Common myeloid progenitor, CD34-positive (primary cell): ENCODE data around the gene IDH3B. TPM values are rescaled to one million over a fixed set of nuclear protein-coding genes. Genes with fewer than 3 reads are reported as not detected.

Experiments
- CTCF ChIA-PET: fragments of 350-600 bp; sonication (Branson Sonifier 250); formaldehyde crosslinking; loops from one replicate; lab custom pipeline; 2021; ENCODE audit warnings: antibody characterized with exemption; lab: Charles Lee
- POLR2A ChIA-PET: fragments of 350-600 bp; sonication (Branson Sonifier 250); formaldehyde crosslinking; loops from one replicate; lab custom pipeline; 2021; ENCODE audit warnings: antibody characterized with exemption; lab: Charles Lee
- DNase-seq, 3 donors: peaks; one replicate each; pipeline versions ENCODE4 v3.0.0 to v3.0.0-alpha.2; 2013
- H3K27ac ChIP-seq, 2 experiments: 1 replicate in 1 of 2; 2 replicates in 1 of 2; pipeline ENCODE4 v1.7.0; 2013; ENCODE audit warnings: inconsistent platforms in 2 of 2, low read length in 2 of 2, mild to moderate bottlenecking in 2 of 2, low read depth in 1 of 2, moderate library complexity in 1 of 2; ENCODE audit not compliant: severe bottlenecking in 2 of 2, insufficient read depth in 1 of 2, poor library complexity in 1 of 2
- H3K27me3 ChIP-seq, 5 experiments: replicated peaks in 2 of 5; 1 replicate in 3 of 5; 2 replicates in 2 of 5; pipeline versions ENCODE4 v1.6.1 to v1.7.0; 2013; ENCODE audit warnings: low read length in 4 of 5, mild to moderate bottlenecking in 2 of 5, moderate library complexity in 2 of 5, inconsistent platforms in 1 of 5; ENCODE audit not compliant: insufficient read depth in 5 of 5, control insufficient read depth in 4 of 5
- H3K36me3 ChIP-seq, 4 experiments: 1 replicate in 2 of 4; 2 replicates in 2 of 4; pipeline versions ENCODE4 v1.6.1 to v1.7.0; 2013; ENCODE audit warnings: low read length in 3 of 4, control low read depth in 1 of 4, mild to moderate bottlenecking in 1 of 4; ENCODE audit not compliant: control insufficient read depth in 4 of 4, insufficient read depth in 4 of 4
- H3K4me1 ChIP-seq, 4 experiments: 1 replicate in 3 of 4; 2 replicates in 1 of 4; pipeline versions ENCODE4 v1.6.1 to v1.7.1; 2013; ENCODE audit warnings: low read length in 3 of 4, mild to moderate bottlenecking in 3 of 4, control low read depth in 1 of 4, inconsistent platforms in 1 of 4, moderate library complexity in 1 of 4; ENCODE audit not compliant: control insufficient read depth in 4 of 4, insufficient read depth in 4 of 4; ENCODE audit errors: control extremely low read depth in 1 of 4
- H3K4me3 ChIP-seq, 7 experiments: 1 replicate in 4 of 7; 2 replicates in 3 of 7; pipeline versions ENCODE4 v1.5.1 to v1.7.0; 2013; ENCODE audit warnings: mild to moderate bottlenecking in 7 of 7, low read length in 6 of 7, moderate library complexity in 6 of 7, inconsistent platforms in 2 of 7, low read depth in 2 of 7, control low read depth in 1 of 7; ENCODE audit not compliant: insufficient read depth in 4 of 7, control insufficient read depth in 1 of 7; ENCODE audit errors: extremely low read depth in 1 of 7
- H3K9me3 ChIP-seq, 5 experiments: 1 replicate in 4 of 5; 2 replicates in 1 of 5; pipeline versions ENCODE4 v1.6.1 to v1.7.1; 2013; ENCODE audit warnings: low read length in 4 of 5, mild to moderate bottlenecking in 2 of 5, inconsistent platforms in 1 of 5, low read depth in 1 of 5, moderate library complexity in 1 of 5; ENCODE audit not compliant: control insufficient read depth in 4 of 5, insufficient read depth in 2 of 5; ENCODE audit errors: control extremely low read depth in 1 of 5
- WGBS: methylation state at CpG from one replicate; pipeline ENCODE4 v1.1.5; 2013; ENCODE audit not compliant: insufficient coverage; 5-methylcytosine and 5-hydroxymethylcytosine counted together
- polyA plus RNA-seq: library from polyadenylated mRNA; unstranded; fragments of 120-200 nt; gene quantifications from one replicate; pipeline ENCODE4 v1.2.1, GENCODE V29; 2013

IDH3B gene
- 84.0 TPM for polyA plus RNA-seq

GRCh38 chr20:2663887-2664719, at the start of gene IDH3B:
IDH3B (minus strand) TSS chr20:2664216; CDS start chr20:2664188, 28 bp downstream.
- 10% methylated on average over 44 of the region's 49 CpGs for WGBS
- no peaks in the 10 kb centered on the region for H3K9me3 ChIP-seq
- ChIA-PET POLR2A (interaction anchor here (0.5 to 2.5 kb wide), 3 partner anchors 9 to 12 kb away, joined by 3 to 23 read pairs (median 4); partner anchors contain the start of gene NOP56), CTCF (interaction anchor here (0.9 to 2.3 kb wide), 4 partner anchors 11 to 50 kb away, joined by 3 to 10 read pairs (median 4); partner anchors contain the start of gene NOP56)
- DNase-seq = peak; percentile 96 to 98 (median 97)
- peaks cover 0 to 17% (median 13%) of the 10 kb centered on the region in 4 experiments for H3K4me1 ChIP-seq
- H3K4me3 ChIP-seq = peak within 1 kb of the TSS; percentile 84 to 99 (median 95)
- H3K27me3 ChIP-seq = peaks cover 0 to 3% (median 0%) of the 10 kb centered on the region in 5 experiments
- peak within 1 kb of the TSS; percentile 90 to 96 for H3K27ac ChIP-seq
- peaks cover 6 to 32% (median 23%) of the 10 kb centered on the region in 4 experiments for H3K36me3 ChIP-seq

DNA sequence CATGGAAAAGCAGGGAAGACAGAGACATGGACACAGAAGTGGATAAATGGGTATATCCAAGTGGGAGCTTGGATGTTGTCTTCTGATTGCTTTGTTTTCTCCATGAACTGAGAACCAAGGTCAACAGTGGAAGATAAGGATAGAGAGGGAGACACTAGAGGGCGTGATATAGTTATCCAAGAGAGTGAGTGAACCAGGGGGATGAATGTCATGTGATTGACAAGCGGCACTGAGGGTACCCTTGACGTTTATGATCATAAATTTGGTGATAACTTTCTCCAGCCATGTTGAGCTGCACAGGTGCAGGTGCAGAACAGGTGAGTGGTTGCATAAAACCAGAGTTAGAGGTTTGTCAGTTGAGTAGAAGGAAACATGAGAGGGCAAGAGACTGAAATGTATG, 49.3 kb upstream of the IDH3B start:
- Histone ChIP-seq H3K36me3 (no peaks in the 10 kb centered on the region), H3K27ac (no peak overlapping the region), H3K27me3 (no peaks in the 10 kb centered on the region), H3K4me1 (peaks cover 0 to 5% (median 3%) of the 10 kb centered on the region in 4 experiments), H3K9me3 (no peaks in the 10 kb centered on the region), H3K4me3 (no peak overlapping the region)
- CTCF ChIA-PET = interaction anchor here (0.7 to 11.9 kb wide), 23 partner anchors 9 to 288 kb away, joined by 3 to 147 read pairs (median 4); no protein-coding TSS in a partner anchor
- POLR2A ChIA-PET = interaction anchor here (1.1 kb wide), 1 partner anchor 19 kb away, joined by 3 read pairs; no protein-coding TSS in a partner anchor
- WGBS = 9% methylated on average over 3 of the region's 3 CpGs
- DNase-seq = peak; percentile 48 to 52 (median 50)

DNA sequence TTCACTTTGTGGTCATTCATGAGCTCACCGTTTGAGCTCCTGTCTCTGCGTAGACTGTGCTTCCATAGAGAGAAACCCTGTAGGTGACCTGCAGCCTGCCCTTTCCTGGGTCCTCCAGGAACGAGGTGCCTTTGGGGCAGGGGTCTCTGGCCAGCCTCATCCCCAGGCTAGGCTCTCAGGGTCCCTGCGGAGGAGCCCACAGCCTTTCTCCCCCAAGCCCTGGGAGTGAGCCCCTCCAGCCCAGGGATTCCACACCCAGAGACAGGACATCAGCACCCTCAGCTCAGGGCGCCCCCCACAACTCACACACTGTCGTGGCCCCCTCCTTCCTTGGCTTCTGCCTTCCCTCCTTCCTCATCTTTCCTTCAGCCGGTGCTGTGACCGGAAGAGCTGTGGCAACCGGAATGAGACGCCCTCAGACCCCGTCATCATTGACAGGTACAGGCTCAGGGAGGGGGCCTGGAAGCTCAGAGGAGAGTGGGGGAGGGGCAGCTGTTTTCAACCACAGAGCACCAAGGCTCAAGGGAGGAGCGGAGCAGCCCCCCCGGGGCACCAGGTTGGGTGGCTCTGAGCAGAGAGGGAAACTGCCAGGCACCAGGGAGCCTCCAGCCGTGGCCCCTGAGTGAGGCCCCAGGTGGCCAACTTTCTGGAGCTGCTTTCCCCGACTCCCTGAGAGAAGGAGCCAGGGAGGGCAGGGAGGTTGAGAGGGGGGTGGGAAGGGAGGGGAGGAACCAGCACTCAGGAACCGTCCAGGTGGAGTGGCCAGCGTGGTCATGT, 45.4 kb upstream of the IDH3B start:
- H3K4me1 ChIP-seq = peaks cover 0 to 29% (median 27%) of the 10 kb centered on the region in 4 experiments
- H3K4me3 ChIP-seq = no peak overlapping the region
- no peaks in the 10 kb centered on the region for H3K9me3 ChIP-seq
- H3K27me3 ChIP-seq = peaks cover 0 to under 1% (median 0%) of the 10 kb centered on the region in 5 experiments
- CTCF ChIA-PET = interaction anchor here (0.6 to 11.9 kb wide), 11 partner anchors 8 to 91 kb away, joined by 3 to 147 read pairs (median 5); partner anchors contain the start of gene CPXM1
- POLR2A ChIA-PET = no interaction called here
- no peaks in the 10 kb centered on the region for H3K36me3 ChIP-seq
- H3K27ac ChIP-seq = no peak overlapping the region
- DNase-seq = no peak
- WGBS = 76% methylated on average over 12 of the region's 17 CpGs

- H3K27me3 ChIP-seq = peaks cover 0 to 4% (median 0%) of the 10 kb centered on the region in 5 experiments
- POLR2A ChIA-PET = interaction anchor here (1.2 kb wide), 1 partner anchor 21 kb away, joined by 4 read pairs; no protein-coding TSS in a partner anchor
Observed at GRCh38 chr20:2708665-2709064, 44.6 kb upstream of the IDH3B start.

GRCh38 chr20:2708073-2708415, 44.0 kb upstream of the IDH3B start:
- no peak for DNase-seq
- ChIA-PET CTCF (interaction anchor here (1.4 to 11.9 kb wide), 8 partner anchors 9 to 35 kb away, joined by 4 to 147 read pairs (median 8); no protein-coding TSS in a partner anchor), POLR2A (interaction anchor here (1.2 kb wide), 1 partner anchor 21 kb away, joined by 4 read pairs; no protein-coding TSS in a partner anchor)
- no peak overlapping the region for H3K27ac ChIP-seq
- H3K27me3 ChIP-seq = peaks cover 0 to 4% (median 0%) of the 10 kb centered on the region in 5 experiments
- no peaks in the 10 kb centered on the region for H3K9me3 ChIP-seq
- peaks cover 0 to 29% (median 27%) of the 10 kb centered on the region in 4 experiments for H3K4me1 ChIP-seq
- no peaks in the 10 kb centered on the region for H3K36me3 ChIP-seq
- H3K4me3 ChIP-seq = no peak overlapping the region
- WGBS = 95% methylated on average over 4 of the region's 5 CpGs

More at GRCh38 chr20:2708665-2709064, 44.6 kb upstream of the IDH3B start:
- no peak for DNase-seq
- peaks cover 0 to 29% (median 27%) of the 10 kb centered on the region in 4 experiments for H3K4me1 ChIP-seq
- H3K4me3 ChIP-seq = no peak overlapping the region
- CTCF ChIA-PET = interaction anchor here (0.8 to 11.9 kb wide), 10 partner anchors 9 to 92 kb away, joined by 3 to 147 read pairs (median 5); partner anchors contain the start of gene CPXM1
- H3K9me3 ChIP-seq = no peaks in the 10 kb centered on the region
- 98% methylated on average over 6 of the region's 9 CpGs for WGBS
- H3K36me3 ChIP-seq = no peaks in the 10 kb centered on the region
- no peak overlapping the region for H3K27ac ChIP-seq

DNA sequence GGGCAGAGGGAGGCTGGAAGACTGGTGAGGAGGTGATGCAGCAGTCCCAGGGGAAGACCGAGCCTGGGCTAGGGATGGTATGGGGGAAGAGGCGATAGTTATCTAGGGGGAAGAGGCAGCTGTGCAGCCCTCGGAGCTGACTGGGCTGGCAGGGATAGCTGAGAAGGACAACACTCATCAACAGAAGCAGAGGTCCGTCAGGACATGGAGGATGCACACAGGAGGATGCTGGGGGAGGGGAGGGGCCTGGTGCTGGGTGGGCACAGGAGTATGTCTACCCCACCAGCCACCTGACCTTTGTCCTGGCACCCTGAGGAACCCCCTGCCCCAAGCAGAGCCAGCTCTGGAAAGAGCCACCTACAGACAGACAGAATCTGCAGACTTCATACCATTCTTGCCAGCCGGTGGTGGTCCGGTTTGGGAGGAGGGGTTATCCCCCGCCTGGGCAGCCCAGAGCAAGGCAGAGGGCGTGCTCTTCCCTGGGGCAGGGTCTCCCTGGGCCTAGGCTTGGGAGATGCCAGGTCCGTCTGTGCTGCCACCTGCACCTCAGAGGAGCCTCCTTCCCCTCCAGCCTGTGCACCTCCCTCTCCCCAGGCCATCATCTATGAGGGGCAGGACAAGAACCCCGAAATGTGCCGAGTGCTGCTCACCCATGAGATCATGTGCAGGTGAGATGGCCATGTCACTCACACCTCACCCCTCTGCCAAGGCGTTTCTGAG, 43.5 kb upstream of the IDH3B start:
- no peak for DNase-seq
- Histone ChIP-seq H3K36me3 (no peaks in the 10 kb centered on the region), H3K4me1 (peaks cover 0 to 29% (median 27%) of the 10 kb centered on the region in 4 experiments), H3K27me3 (peaks cover 0 to 4% (median 0%) of the 10 kb centered on the region in 5 experiments), H3K9me3 (no peaks in the 10 kb centered on the region), H3K27ac (peak overlapping the region in 1 of 2 experiments; percentile 61), H3K4me3 (peak overlapping the region in 1 of 7 experiments; percentile 40)
- POLR2A ChIA-PET = interaction anchor here (1.0 to 1.9 kb wide), 5 partner anchors 14 to 93 kb away, joined by 3 to 9 read pairs (median 4); partner anchors contain the start of genes CPXM1 and EBF4
- WGBS = 93% methylated on average over 10 of the region's 12 CpGs
- CTCF ChIA-PET = interaction anchor here (1.1 to 11.9 kb wide), 11 partner anchors 10 to 144 kb away, joined by 3 to 147 read pairs (median 7); no protein-coding TSS in a partner anchor
